ENCODE results near the gene SAE1. TPM values are rescaled to one million over a fixed set of nuclear protein-coding genes. Genes with fewer than 3 reads are reported as not detected.

The SAE1 gene
- total RNA-seq, 2 donors from 2014 or later, result 48.4 to 73.0 TPM

DNA sequence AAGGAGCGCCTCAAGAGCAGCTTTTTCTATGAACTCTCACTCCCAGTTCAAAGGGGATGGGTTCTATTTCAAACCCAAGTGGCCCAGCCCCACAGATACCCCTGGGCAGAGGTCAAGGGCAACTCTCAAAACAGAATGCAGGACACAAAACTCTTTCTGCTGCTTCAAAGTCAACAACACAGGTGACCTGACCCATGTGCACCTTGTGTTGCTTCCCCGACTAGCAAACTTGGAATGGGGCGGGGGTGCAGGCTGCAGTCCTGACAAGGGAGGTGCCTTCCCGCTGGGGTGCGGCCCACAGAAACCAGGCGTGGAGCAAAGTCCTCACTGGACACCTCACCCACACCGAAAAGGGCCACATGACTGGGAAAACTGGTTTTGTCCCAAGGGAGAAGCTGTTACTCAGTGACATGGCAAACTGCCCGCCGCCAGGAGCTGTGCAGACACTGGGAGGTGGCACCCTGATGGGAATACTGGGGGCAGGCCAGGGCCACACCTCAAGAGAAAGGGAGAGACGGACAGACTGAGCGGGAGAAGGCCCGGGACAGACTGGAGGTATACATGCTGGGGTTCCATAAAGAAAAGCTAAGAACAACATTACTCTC, 34.4 kb upstream of the SAE1 start:
- Histone ChIP-seq H3K36me3 (no peaks in the 10 kb centered on the region), H3K4me3 (no peak overlapping the region), H3K27ac (peak overlapping the region; percentile 77 to 84), H3K4me1 (replicated peaks) (peaks cover 2% of the 10 kb centered on the region), H3K27me3 (replicated peaks; ENCODE audit: insufficient read depth) (no peaks in the 10 kb centered on the region), H3K9me3 (no peaks in the 10 kb centered on the region)
- intact Hi-C loops (cut with DNase I), result no loop called here
- TF ChIP-seq POLR2A (IDR thresholded peaks at IDR 0.05), result peak; percentile 50
- TF ChIP-seq, protein P1, sequence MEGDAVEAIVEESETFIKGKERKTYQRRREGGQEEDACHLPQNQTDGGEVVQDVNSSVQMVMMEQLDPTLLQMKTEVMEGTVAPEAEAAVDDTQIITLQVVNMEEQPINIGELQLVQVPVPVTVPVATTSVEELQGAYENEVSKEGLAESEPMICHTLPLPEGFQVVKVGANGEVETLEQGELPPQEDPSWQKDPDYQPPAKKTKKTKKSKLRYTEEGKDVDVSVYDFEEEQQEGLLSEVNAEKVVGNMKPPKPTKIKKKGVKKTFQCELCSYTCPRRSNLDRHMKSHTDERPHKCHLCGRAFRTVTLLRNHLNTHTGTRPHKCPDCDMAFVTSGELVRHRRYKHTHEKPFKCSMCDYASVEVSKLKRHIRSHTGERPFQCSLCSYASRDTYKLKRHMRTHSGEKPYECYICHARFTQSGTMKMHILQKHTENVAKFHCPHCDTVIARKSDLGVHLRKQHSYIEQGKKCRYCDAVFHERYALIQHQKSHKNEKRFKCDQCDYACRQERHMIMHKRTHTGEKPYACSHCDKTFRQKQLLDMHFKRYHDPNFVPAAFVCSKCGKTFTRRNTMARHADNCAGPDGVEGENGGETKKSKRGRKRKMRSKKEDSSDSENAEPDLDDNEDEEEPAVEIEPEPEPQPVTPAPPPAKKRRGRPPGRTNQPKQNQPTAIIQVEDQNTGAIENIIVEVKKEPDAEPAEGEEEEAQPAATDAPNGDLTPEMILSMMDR (IDR thresholded peaks at IDR 0.05), result peak in 1 of 4 experiments; percentile 49
- TF ChIP-seq POLR2AphosphoS5 (IDR thresholded peaks at IDR 0.05), result peak; percentile 94
- 54% methylated on average over 12 of the region's 12 CpGs for WGBS
- peak; percentile 97 for DNase-seq (ENCODE audit: low spot score)

- peaks cover 2% of the 10 kb centered on the region for H3K4me1 ChIP-seq (replicated peaks)
- H3K36me3 ChIP-seq, result no peaks in the 10 kb centered on the region
- no peaks in the 10 kb centered on the region for H3K27me3 ChIP-seq (replicated peaks; ENCODE audit: insufficient read depth)
- TF ChIP-seq, protein P1 (IDR thresholded peaks at IDR 0.05), result no peak
- TF ChIP-seq POLR2A (IDR thresholded peaks at IDR 0.05) (no peak), POLR2AphosphoS5 (IDR thresholded peaks at IDR 0.05) (no peak)
- H3K9me3 ChIP-seq, result no peaks in the 10 kb centered on the region
- peak overlapping the region; percentile 77 to 84 for H3K27ac ChIP-seq
- DNase-seq (ENCODE audit: low spot score), result peak; percentile 51
- intact Hi-C loops (cut with DNase I), result no loop called here
- H3K4me3 ChIP-seq, result no peak overlapping the region
- 63% methylated on average over 9 of the region's 9 CpGs for WGBS
Observed at GRCh38 chr19:47096721-47097120, 33.9 kb upstream of the SAE1 start.

DNA sequence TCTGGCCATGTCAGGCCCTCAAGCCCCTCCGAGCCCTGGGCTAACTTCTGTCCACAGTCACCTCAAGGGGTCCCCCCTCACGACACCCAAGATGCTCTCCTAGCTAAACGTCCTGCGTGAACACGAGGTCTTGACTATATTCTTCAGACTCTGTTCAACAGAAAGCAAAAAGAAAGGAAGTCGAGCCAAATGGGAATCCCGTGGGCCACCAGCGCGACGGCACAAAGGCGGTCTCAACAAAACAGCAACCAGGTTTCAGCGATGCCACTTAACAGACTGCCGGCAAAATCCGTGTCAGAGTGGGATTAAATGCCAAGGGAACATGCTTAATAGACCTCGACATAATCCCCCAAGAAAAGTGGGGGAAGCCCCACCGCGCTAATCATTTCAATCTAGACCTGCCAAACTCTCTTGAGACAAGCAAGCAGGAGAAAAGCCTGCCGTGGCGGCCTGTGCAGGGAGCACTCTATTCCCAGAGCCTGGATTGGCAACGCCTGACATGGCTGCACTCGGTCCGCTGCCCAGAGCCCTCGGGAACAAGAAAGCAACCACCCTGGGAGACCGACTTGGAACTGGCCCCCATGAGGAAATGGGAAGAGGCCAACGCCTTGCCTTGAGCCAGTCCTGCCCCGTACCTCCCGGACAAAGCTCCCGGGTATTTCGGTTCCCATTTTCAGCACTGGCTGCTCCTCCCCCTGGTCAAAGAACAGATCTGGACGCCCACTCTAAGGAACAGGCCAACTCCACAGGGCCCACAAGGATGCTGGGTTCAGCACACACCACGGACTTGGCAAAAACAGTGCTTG, 33.0 kb upstream of the SAE1 start:
- Histone ChIP-seq H3K27ac (peak overlapping the region; percentile 77 to 84), H3K4me3 (no peak overlapping the region)
- TF ChIP-seq POLR2AphosphoS5 (IDR thresholded peaks at IDR 0.05) (no peak), POLR2A (IDR thresholded peaks at IDR 0.05) (no peak)
- TF ChIP-seq, protein P1 (IDR thresholded peaks at IDR 0.05), result no peak

GRCh38 chr19:47098608-47099007, 32.0 kb upstream of the SAE1 start:
- peak overlapping the region; percentile 77 to 84 for H3K27ac ChIP-seq
- no peak overlapping the region for H3K4me3 ChIP-seq
- intact Hi-C loops (cut with DNase I), result no loop called here
- WGBS, result 87% methylated on average over 6 of the region's 6 CpGs
- no peaks in the 10 kb centered on the region for H3K9me3 ChIP-seq
- TF ChIP-seq, protein P1 (IDR thresholded peaks at IDR 0.05), result no peak
- TF ChIP-seq POLR2AphosphoS5 (IDR thresholded peaks at IDR 0.05) (no peak), POLR2A (IDR thresholded peaks at IDR 0.05) (no peak)
- H3K36me3 ChIP-seq, result no peaks in the 10 kb centered on the region
- no peaks in the 10 kb centered on the region for H3K27me3 ChIP-seq (replicated peaks; ENCODE audit: insufficient read depth)
- DNase-seq (ENCODE audit: low spot score), result no peak
- peaks cover 2% of the 10 kb centered on the region for H3K4me1 ChIP-seq (replicated peaks)

More for the DNA sequence above, 33.0 kb upstream of the SAE1 start:
- intact Hi-C loops (cut with DNase I), result no loop called here
- DNase-seq (ENCODE audit: low spot score), result no peak
- Histone ChIP-seq H3K9me3 (no peaks in the 10 kb centered on the region), H3K4me1 (replicated peaks) (peaks cover 2% of the 10 kb centered on the region), H3K36me3 (no peaks in the 10 kb centered on the region), H3K27me3 (replicated peaks; ENCODE audit: insufficient read depth) (no peaks in the 10 kb centered on the region)
- 64% methylated on average over 31 of the region's 31 CpGs for WGBS
